HG03097 (cell line): ENCODE results near the gene GRN.
"Not testable (repeated sequence)": the region's sequence is repeated elsewhere in the genome, so short reads cannot be mapped to it uniquely, and the experiment has no call there.

ENCODE experiments used
- ATAC-seq: cut with Tn5 transposase; IDR thresholded peaks from one replicate; pipeline ENCODE4 v1.9.1; 2021; ENCODE audit not compliant: unreplicated experiment, low FRiP score

GRN gene

GRCh38 chr17:44321246-44322120 lies 23.6 kb upstream of the GRN start:
- ATAC-seq = no peak

DNA sequence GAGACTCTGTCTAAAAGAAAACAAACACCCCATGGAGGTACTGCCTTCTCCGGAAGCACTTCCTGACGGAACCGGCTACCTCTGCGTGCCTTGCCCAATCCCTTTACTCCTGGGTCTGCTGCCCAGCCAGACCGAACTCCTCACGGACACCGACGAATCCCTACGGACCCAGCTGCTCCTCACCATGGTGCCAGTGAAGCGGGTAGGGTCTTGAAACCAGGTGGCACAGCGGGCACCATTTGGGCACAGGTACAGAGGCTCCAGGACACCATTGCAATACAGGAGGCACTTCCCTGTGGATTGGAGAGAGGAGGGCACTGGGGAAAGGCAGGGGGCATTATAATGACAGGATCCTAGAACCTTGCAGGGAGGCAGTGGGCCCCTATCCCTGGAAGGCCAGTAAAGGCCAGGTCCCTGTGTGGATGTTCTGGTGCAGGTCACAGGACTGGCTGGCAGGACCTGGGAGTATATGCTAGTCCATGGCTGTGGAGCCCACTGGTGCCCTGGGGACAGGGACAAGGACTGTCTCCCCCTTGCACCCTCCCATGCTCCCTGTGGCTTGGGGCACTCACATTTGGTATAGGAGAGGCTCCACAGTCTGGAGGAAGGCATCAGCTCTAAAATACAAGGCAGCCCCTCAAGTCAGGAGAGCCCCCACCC lies 22.7 kb upstream of the GRN start:
- ATAC-seq = no peak

- ATAC-seq = no peak
These were observed 21.6 kb upstream of the GRN start for GRCh38 chr17:44323359-44324091.

GRCh38 chr17:44324092-44324570 lies 21.0 kb upstream of the GRN start:
- ATAC-seq = no peak

DNA sequence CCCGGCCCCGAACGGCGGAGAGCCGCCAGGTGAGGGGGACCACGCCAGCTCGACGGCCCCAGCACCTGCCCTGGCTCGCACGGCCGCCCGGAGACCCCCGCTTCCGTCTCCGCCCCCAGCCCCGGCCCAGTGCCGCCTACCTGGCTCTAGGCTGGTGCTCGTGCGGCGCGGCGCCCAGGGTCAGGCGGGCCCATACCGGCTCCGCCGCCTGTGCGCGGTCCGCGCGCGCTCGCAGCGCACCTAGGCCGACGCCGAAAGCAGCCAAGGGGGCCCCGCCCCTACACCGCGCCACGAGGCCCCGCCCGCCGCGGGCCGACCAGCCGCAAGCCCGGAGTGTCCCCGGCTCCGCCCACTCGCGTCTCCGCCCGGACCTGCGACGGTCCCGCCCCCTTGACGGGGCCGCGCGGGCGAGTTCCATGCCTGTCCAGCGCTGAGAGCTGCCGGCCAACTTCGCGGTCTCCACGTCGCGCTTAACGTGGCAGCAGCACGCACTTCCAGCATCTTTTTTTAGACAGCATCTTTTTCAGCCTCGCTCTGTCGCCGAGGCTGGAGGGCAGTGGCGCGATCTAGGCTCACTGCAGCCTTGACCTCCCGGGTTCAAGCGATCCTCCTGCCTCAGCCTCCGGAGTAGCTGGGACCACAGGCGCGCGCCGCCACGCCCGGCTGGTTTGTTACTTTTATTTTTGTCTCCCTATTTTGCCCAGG lies 20.4 kb upstream of the GRN start, which contains the start of gene SLC25A39:
SLC25A39 (minus strand) TSS at position 253 of the 705 bp plus-strand sequence. CDS start 1,261 bp downstream, outside the sequence.
- peak; percentile 53 for ATAC-seq

DNA sequence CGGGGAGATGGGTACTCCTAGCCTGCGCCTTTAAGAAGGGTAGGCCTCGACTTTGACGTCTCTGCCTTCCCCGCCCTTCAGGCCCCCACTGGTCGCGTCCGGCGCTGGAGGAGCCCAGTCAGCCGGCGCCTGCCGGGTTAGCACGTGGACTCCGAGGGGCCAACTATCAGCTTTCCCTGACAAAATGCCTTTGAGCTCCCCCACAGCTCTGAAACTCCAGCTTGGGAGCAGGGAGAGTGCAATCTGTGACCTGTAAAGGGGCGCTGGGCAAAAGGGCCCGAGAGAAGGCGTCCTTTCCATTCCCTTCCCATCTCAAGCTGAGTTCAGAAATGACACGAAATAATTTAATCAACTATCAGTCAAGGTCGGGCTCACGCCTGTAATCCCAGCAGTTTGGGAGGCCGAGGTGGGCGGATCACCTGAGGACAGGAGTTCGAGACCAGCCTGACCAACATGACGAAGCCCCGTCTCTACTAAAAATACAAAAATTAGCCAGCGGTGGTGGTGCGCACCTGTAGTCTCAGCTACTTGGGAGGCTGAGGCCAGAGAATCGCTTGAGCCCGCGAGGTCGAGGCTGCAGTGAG lies 18.1 kb upstream of the GRN start:
- ATAC-seq = peak; percentile 52

DNA sequence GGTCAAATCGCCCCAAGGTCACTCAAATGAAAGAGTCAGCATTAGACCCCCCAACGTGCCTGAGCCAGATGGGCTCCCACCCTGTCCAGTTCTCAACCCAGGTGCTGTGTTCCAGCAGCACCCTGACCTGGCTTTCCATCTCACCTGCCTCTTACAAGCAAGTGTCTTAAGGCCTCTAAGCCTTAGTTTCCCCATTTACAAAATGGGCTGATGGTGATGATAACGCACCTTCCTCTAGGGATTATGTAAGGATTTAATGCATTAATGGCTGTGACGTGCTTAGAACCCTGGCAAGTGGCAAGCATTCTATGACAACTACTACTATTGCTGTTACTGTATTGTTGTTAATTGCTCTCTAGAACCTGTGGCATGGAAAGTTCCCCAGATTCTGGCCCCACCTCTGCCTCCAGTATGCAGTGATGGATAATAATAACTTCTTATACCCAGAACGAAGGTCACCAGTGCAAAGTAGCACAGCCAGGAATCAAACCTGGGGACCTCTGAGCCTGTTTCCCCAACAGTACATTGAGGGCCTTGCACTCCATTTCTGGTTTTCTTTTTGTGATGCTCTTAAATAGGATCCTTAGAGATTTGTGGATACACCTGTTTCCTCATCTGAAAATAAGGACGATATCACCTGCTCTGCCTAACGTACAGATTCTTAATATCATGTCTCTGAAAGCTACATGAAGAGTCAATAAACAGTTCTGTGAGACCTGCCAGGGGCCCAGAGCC lies 17.2 kb upstream of the GRN start:
- ATAC-seq = no peak

GRCh38 chr17:44329516-44329915 lies 15.6 kb upstream of the GRN start:
- not testable (repeated sequence) for ATAC-seq

- ATAC-seq = not testable (repeated sequence)
These were observed 14.8 kb upstream of the GRN start for GRCh38 chr17:44330263-44330662.

DNA sequence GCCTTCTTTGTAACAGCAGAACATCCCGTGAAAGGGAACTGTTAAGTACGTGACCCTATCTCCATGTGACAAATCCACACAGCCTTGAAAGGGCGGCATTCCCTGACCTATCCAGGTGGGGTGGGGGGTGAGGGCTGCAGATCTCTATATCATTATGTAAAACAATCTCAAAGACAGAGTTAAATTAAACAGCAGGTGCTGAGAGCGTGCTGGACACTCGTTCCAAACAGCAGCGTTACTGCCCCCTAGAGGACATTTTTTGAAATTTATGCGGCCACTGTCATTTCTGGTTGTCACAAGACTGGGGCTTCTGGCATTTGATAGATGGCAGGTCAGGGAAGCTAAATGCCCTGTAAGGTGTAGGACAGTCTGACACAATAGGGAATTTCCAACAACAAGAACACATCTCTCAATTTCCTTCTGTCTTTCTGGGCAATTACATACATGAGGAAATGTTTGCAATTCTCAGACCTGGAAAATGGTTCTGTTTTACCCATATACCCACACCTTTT lies 13.8 kb upstream of the GRN start:
- no peak for ATAC-seq

- ATAC-seq = no peak
These were observed 11.7 kb upstream of the GRN start for GRCh38 chr17:44333371-44333770.

DNA sequence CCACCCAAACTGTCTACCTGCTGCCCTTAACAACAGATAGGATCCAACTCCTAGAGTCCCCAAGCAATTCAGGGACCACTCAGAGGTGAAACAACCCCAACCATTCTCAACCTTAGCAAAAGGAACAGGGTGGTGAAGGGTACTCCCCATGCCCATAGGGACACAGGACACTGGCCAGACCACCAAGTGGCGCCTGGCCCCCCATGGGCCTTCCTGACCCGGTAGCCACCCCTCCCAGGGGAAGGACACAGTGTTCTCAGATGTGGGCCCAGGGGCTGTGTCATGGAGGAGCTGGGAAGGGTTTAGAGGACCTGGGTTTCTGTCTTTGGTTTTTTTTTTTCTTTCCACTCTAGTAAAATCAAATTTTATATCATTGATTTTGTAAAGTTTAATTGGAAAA lies 10.8 kb upstream of the GRN start:
- no peak for ATAC-seq

GRCh38 chr17:44334727-44335126 lies 10.4 kb upstream of the GRN start:
- no peak for ATAC-seq

GRCh38 chr17:44335564-44335963 lies 9.5 kb upstream of the GRN start:
- ATAC-seq = no peak

GRCh38 chr17:44335968-44336367 lies 9.1 kb upstream of the GRN start:
- no peak for ATAC-seq

DNA sequence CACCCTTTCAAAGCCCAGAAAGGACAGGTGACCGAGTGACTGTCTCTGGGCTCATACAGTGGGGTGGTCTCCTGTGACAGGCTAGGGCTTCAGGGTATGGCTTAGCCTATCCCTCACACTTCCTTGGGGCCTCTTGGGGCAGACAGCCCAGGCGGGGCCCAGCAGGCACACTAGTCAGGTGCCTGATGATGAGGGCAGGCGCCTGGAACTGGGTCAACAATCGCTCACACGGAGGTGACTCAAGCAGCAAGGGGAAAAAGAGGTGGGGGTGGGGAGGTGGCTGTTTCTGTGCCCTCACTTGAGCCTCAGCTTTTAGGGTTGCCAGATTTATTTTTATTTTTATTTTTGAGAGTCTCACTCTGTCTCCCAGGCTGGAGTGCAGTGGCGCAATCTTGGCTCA lies 6.4 kb upstream of the GRN start:
- ATAC-seq = no peak

- ATAC-seq = not testable (repeated sequence)
These were observed 4.5 kb upstream of the GRN start for GRCh38 chr17:44340553-44340952.

GRCh38 chr17:44343510-44344209 lies 1.4 kb upstream of the GRN start:
- ATAC-seq = no peak
